Muscle of back (tissue), 11 donors: ENCODE measurements around the gene RAB1B. TPM values are rescaled to one million over a fixed set of nuclear protein-coding genes. Genes with fewer than 3 reads are reported as not detected.
"Not testable (repeated sequence)": the region's sequence is repeated elsewhere in the genome, so short reads cannot be mapped to it uniquely, and the experiment has no call there.

Experiments
- DNase-seq, 3 donors: peaks; one replicate each; pipeline versions ENCODE4 v3.0.0 to v3.0.0-alpha.2; 2013
- polyA plus RNA-seq, 10 donors: library from polyadenylated mRNA; unstranded; fragments of 120-200 nt; gene quantifications; one replicate each; pipeline ENCODE4 v1.2.1, GENCODE V29; 2013; ENCODE audit not compliant: insufficient read length in 10 of 10

RAB1B gene
- polyA plus RNA-seq, 10 donors, result 74.8 to 101 (median 86.7) TPM

- DNase-seq, result no peak
These were observed 29.5 kb upstream of the RAB1B start for GRCh38 chr11:66238786-66239413.

DNA sequence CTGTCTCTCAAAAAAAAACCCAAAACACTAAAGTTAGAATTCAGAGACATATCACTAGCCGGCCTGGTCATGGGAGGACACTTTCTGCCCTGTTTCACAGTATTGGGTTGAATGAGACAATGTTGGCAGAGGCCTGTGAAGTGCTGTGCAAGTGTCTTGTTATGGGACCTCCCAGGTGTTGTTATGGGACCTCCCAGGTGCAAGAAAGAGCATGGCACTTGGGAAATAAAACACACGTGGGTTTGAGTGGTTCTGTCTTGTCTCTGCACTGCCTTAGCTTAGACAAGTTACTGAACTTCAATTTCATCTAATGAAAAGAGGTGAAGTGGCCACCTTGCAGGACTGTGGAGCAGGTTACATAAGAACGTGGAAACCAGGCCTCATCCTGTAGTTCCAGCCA, 28.9 kb upstream of the RAB1B start:
- DNase-seq, result no peak

DNA sequence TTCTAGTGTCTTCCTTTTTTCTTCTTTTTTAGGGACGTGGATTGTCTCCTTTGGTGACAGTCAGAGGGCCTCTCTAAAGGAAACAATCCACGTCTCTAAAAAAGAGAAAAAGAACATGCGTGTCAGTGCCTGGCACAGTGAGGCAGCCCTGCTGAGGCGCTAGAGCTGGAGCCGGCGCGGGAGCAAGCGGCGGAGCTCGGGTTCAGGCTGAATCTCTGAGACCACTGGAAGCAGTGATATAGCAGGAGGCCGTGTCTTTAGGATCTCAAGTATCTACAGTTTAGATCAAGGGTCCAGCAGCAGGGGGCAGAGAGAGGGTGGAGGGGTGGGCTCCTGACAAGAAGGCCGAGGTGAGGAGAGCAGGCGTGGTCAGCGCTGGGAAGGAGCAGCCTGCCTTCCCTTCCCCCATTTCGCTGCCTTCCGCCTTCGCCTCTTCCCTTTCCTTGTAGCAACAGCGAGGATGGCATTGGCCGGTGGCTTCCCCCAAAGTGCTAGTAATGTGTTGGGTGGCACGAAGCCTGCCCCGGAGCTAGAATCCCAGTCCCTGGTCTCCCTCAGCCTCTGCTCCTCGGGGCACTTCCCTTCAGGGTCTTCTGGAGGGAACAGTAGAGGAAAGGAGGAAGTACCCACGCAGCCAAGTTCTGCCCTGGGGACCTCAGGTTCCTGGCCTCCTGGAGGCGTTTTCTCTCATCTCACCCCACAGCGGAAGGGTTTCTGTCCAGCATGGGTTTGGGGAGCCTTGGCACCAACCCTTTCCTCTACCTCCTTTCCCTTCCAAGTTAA, 28.2 kb upstream of the RAB1B start:
- no peak for DNase-seq

- peak in 1 of 3 donors; percentile 27 for DNase-seq
These were observed 27.7 kb upstream of the RAB1B start for GRCh38 chr11:66240781-66241136.

- DNase-seq, result no peak
These were observed 26.2 kb upstream of the RAB1B start for GRCh38 chr11:66242095-66242765.

- peak in 1 of 3 donors; percentile 65 for DNase-seq
These were observed 24.5 kb upstream of the RAB1B start for GRCh38 chr11:66243782-66244535.

DNA sequence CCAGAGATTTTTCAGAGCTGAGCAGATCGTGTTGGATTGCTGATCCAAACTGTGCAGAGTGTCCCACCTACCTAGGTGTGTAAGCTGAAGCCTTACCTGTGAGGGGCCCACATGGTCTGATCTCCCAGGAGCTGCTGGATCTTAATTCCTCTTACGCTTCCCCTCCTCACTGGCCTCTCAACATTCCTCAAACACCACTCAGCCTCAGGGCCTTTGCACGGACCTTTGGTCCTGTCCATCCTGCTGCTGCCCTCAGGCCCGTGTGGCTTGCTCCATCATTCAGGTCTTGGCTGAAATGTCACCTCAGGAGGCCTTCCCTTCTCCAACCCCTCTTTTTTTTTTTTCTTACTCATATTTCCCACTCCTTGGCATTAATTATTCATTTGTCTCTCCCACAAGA, 21.1 kb upstream of the RAB1B start:
- DNase-seq, result no peak

DNA sequence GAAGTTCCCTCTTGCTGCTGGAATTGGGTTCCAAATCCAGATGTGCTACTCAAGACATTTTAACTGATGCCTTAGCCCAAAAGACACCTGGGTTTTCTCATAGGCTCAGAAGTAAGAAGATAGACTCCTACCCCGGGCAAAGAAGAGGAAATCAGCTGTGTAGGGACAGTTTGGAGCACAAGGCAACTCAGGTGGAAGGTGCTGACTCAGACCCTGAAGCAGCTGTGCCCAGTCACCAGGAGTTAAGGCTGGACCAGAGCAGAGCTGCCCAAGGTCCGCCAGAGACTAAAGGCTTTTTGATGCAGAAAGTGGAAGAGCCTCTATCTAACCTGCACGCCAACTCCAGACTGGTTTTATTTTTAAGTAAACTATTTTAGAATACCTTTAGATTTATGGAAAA, 20.6 kb upstream of the RAB1B start:
- DNase-seq, result no peak

GRCh38 chr11:66248903-66249302, 19.5 kb upstream of the RAB1B start:
- no peak for DNase-seq

- no peak for DNase-seq
These were observed 16.6 kb upstream of the RAB1B start for GRCh38 chr11:66251809-66252208.

DNA sequence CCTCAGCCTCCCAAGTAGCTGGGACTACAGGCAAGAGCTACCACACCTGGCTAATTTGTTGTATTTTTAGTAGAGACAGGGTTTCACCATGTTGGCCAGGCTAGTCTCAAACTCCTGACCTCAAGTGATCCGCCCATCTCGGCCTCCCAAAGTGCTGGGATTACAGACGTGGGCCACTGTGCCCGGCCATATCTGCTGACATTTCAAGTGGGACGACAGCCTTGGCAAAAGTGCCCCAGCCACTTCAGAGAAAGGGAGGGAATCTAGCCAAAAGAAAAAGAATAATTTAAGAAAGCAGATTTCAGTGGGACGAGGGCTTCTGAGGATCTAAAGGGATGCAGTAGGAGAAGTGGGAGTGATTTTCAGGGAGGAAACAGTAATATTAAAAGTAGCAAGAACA, 15.4 kb upstream of the RAB1B start:
- DNase-seq, result not testable (repeated sequence)

- no peak for DNase-seq
These were observed 10.0 kb upstream of the RAB1B start for GRCh38 chr11:66258473-66258893.

- DNase-seq, result no peak
These were observed 9.2 kb upstream of the RAB1B start for GRCh38 chr11:66259225-66259624.

GRCh38 chr11:66259956-66260355, 8.5 kb upstream of the RAB1B start:
- DNase-seq, result no peak

DNA sequence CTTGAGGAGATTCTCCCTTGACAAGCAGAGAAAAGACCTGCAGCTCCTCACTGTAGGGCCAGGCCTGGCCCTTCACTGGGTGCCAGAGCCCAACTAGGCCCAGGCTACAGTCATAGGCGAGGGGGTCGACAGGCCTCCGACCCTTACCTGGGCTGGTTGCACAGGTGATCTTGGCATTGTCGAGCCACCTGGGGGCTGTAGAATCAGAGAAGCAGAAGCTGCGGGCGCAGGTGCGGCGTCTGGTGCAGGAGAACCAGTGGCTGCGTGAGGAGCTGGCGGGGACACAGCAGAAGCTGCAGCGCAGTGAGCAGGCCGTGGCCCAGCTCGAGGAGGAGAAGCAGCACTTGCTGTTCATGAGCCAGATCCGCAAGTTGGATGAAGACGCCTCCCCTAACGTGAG, 6.9 kb upstream of the RAB1B start:
- no peak for DNase-seq

DNA sequence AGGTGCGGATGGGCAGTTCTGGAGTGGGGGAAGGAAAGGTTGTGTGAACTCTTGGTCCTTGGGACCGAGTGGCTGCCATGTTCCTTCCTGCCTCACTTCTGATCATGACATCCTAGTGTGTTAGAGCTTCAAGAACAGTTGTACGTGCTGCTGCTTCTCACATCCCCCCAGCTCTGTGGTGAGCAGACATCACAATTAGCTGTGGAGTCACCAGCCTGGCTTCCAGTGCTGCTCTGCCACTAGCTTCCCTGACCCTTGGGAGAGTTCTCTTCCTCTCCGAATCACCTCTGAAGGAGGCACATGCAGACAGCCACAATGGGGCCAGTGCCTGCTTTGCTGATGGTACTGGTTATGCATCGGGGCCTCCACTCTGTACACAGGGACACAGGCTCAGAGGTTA, 6.2 kb upstream of the RAB1B start:
- no peak for DNase-seq

- DNase-seq, result no peak
These were observed 5.7 kb upstream of the RAB1B start for GRCh38 chr11:66262696-66263095.

DNA sequence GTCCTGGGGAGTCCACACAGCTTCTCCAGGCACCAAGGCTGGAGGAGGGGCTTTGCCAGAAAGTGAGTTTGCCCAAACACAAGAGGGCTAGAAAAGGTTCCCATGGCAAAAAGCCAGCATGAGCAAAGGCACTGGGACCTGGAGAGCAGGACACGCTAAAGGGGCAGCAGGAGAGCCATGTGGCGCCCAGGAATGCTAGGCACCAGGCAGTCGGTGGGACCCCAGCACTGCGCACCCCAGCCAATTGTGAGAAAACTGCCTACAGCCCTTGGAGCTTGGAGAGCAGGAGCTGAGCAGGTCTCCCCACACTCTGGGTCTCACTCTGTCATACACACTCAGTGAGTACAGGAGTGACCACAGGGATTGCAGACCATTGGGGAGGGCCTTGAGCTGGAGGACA, 5.2 kb upstream of the RAB1B start:
- no peak for DNase-seq

DNA sequence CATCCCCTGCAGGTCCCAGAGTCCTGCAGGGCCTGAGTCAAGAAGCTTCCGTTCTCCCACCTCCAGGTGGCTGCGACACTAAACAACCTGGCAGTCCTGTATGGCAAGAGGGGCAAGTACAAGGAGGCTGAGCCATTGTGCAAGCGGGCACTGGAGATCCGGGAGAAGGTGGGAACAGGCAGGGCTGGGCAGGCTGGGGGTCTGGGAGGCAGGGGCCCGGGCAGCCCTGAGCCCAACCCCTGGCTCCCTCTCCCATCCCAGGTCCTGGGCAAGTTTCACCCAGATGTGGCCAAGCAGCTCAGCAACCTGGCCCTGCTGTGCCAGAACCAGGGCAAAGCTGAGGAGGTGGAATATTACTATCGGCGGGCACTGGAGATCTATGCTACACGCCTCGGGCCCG, 4.7 kb upstream of the RAB1B start:
- no peak for DNase-seq

DNA sequence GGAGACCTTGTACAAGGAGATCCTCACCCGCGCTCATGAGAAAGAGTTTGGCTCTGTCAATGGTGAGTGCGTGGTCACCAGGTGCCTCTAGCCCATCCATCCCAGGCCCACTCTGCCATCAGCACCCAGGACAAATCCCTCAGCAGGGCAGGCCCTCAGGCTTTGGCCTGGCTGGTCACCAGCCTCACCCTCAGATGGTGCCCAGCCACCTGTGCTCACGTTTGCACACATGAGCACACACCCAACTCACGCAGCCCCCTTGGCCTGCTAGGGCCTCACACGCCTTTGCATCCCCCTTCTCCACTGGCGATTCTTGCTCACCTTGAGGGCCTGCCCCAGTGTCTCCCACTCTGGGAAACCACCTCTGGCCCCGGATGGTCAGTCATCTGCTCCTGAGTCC, 4.1 kb upstream of the RAB1B start:
- no peak for DNase-seq

DNA sequence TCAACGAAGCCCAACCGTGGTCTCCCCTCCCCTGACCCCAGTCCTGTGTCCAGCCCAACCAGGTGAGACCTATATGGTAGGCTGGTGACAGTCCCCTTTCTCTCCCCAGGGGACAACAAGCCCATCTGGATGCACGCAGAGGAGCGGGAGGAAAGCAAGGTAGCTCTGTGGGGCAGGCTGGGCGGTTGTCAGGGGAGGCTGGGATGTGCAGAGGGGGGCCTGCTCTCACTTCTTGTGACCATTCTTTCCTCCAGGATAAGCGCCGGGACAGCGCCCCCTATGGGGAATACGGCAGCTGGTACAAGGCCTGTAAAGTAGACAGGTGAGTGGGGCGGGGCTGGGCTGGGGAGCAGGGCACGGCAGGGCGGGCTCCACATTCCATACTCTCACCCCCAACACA, 3.5 kb upstream of the RAB1B start:
- no peak for DNase-seq
